NCI-H2171 (cell line): ENCODE data around the gene SORBS2.
"Not testable (repeated sequence)": the region's sequence is repeated elsewhere in the genome, so short reads cannot be mapped to it uniquely, and the experiment has no call there.

Source experiments
- DNase-seq: peaks from one replicate; lab custom pipeline; 2025; lab: John Stamatoyannopoulos, UW

The SORBS2 gene

GRCh38 chr4:185714524-185714923 is 97.5 kb downstream of the SORBS2 start:
- DNase-seq, result not testable (repeated sequence)

DNA sequence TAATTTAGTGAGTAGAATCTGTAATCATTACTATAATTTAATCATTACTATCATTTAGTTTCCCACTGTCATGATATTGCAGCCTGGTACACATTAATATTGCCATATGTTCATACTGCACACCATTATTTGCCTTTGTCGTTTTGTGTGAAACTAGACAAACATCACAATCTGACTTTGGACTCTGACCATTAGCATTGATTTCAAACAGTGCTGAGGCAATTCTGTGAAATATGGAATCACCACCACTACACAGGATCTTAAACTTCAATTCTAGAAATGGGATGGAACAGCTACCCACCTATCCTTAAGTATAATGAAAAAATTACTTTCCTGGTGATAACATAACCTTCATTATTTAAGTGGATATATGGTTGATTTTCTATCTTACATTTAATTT is 98.3 kb downstream of the SORBS2 start:
- DNase-seq, result no peak

GRCh38 chr4:185713272-185713671 is 98.7 kb downstream of the SORBS2 start:
- no peak for DNase-seq

- DNase-seq, result no peak
Observed at GRCh38 chr4:185712350-185713024, 99.5 kb downstream of the SORBS2 start.

- no peak for DNase-seq
Observed at GRCh38 chr4:185711726-185712125, 100.3 kb downstream of the SORBS2 start.

DNA sequence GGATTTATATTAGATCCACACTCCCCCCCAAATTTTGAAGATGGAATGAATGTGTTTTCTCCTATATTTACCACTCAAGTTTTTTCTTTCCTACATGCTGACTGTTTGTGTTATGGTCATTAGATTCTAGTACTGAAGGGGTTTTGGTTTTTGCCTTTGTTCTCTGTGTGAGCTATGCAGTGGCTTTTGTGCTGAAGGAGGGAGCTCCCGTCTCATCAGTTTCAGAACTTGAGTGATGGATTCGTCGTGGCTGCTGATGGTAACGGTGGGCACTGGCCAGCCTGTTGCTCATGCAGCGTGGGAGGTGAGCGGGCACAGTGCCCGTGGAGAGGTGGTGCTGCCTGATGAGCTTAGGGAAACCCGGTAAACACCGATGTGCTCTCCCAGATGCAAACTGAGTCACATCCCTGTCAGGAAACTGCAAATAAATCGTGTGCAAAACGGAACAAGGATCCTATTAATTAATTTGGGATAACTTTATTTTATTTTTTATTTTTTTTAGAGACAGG is 101.5 kb downstream of the SORBS2 start:
- no peak for DNase-seq

- DNase-seq, result no peak
Observed at GRCh38 chr4:185709802-185710486, 102.0 kb downstream of the SORBS2 start.

- no peak for DNase-seq
Observed at GRCh38 chr4:185708348-185708747, 103.6 kb downstream of the SORBS2 start.

DNA sequence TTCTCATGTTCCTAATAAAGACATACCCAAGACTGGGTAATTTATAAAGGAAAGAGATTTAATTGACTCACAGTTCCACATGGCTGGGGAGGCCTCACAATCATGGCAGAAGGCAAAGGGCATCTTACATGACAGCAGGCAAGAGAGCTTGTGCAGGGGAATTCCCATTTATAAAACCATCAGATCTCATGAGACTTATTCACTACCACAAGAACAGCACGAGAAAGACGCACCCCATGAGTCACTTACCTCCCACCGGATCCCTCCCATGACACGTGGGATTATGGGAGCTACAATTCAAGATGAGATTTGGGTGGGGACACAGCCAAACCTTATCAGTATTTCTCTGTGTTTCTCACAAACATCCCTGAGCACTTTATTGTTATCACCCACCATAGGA is 104.4 kb downstream of the SORBS2 start:
- not testable (repeated sequence) for DNase-seq

DNA sequence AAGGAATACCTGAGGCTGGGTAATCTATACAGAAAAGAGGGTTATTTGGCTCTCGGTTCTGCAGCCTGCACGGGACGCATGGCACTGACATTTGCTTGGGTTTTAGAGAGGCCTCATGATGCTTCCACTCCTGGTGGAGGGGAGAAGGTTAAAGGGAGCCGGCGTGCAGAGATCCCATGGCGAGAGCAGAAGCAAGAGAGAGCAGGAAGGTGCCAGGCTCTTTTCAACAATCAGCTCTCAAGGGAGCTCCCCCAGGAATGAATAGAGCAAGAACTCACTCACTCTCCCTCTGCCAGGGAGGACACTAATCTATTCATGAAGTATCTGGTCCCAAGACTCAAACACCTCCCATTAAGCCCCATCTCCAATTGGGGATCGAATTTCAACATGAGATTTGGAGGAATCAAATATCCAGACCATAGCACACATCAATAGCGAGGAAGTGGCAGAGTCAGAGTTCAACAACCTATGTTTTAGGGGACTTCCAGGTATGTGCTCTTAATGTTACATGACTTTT is 109.8 kb downstream of the SORBS2 start:
- DNase-seq, result no peak

DNA sequence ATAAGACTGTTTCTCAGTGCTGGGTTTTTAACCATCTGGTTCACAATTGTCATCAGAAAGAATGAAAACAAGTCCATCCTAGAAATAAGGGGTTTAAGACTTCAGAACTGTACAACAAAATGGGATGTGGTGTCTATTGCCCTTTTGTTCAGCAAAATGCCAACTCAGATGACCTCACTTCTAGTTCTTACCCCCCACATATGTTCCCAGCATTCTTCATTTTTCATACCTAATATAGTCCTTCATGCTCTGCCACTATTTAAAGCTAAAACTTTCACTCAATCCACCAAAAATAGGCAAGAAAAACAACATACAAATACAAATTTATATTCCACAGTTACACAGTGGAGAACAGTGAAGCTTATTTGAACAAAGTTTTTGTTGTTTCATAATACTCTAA is 111.4 kb downstream of the SORBS2 start:
- DNase-seq, result no peak

GRCh38 chr4:185700048-185700447 is 111.9 kb downstream of the SORBS2 start:
- DNase-seq, result no peak

DNA sequence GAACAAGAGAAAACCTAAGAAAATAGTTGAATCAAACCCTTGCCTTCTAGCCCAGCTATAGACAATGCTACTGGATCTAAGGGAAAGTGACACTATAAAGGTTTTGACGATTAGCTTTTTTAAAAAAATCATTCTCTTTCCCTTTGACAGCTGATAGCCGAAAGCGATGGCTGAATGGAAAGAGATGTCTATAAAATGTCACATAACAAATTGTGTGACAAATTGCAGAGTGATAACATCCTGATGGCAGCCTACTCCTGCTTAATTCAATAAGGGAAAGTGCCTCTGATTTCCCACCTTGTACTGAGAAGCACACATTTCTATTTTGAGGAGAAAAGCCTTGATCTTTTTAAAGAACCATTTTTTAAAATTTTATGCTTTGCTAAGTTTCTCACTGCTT is 114.5 kb downstream of the SORBS2 start:
- DNase-seq, result no peak

DNA sequence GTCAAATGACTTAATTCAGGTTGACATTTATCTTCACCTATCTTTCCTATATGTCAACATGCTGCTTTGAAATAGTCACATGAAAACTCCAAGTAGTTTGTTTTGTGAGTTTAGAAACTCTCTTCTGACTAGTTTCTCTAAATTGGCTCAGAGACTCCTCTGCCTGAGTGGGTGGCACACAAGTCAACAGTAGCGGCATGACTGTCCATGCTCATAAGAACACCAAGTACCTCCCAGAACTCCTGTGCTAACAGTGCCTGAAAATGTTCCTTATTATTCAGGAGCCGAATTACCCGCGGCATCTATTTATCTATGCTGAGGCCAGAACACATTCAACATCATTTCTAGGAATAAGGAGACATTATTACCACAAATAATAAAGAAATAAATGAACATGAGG is 116.3 kb downstream of the SORBS2 start:
- DNase-seq, result no peak

- no peak for DNase-seq
Observed at GRCh38 chr4:185693548-185694215, 118.3 kb downstream of the SORBS2 start.

- DNase-seq, result no peak
Observed at GRCh38 chr4:185689407-185689806, 122.6 kb downstream of the SORBS2 start.

GRCh38 chr4:185685804-185686203 is 126.2 kb downstream of the SORBS2 start:
- no peak for DNase-seq

DNA sequence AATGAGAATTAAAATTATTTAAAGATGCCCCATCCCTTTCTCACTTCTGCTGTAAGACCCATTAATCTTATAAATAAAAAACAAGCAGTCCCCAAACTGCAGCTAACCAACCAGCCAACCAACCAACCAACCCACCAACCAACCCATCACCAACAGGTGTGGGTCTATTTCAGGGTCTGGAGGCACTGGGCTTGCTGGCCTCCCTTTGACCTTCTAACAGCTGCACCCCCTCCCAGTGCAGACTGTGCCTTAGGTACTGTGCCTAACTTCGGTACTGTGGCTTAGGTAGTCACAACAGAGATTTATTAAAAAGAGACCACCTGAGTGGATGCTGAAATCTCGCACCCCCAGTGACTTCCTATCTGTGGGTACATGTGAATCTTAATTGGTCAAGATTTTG is 128.1 kb downstream of the SORBS2 start:
- DNase-seq, result no peak

- DNase-seq, result no peak
Observed at GRCh38 chr4:185683222-185683621, 128.8 kb downstream of the SORBS2 start.

GRCh38 chr4:185682236-185682635 is 129.8 kb downstream of the SORBS2 start:
- DNase-seq, result no peak

DNA sequence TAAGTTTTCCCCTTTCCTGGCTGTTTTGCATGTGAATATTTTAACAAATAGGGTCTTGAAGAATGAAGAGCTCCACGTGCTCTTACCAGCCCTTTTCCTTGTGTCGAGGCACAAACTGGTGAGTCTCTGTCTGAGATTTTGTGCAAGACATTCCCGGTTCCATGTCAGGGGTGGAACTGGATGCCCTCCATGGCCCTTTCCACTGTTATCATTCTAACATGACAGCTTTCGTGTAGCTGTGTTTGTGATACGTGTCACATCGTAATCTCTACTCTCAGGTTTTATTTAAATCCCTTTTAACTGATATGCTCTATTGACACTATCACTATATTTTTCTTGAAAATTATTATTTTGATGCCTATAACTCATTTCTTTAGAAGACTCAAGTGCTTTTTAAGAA is 130.4 kb downstream of the SORBS2 start:
- DNase-seq, result no peak

GRCh38 chr4:185680617-185681016 is 131.4 kb downstream of the SORBS2 start:
- no peak for DNase-seq

GRCh38 chr4:185679523-185679922 is 132.5 kb downstream of the SORBS2 start:
- no peak for DNase-seq
